ENCODE results near the gene STOM.

STOM gene

DNA sequence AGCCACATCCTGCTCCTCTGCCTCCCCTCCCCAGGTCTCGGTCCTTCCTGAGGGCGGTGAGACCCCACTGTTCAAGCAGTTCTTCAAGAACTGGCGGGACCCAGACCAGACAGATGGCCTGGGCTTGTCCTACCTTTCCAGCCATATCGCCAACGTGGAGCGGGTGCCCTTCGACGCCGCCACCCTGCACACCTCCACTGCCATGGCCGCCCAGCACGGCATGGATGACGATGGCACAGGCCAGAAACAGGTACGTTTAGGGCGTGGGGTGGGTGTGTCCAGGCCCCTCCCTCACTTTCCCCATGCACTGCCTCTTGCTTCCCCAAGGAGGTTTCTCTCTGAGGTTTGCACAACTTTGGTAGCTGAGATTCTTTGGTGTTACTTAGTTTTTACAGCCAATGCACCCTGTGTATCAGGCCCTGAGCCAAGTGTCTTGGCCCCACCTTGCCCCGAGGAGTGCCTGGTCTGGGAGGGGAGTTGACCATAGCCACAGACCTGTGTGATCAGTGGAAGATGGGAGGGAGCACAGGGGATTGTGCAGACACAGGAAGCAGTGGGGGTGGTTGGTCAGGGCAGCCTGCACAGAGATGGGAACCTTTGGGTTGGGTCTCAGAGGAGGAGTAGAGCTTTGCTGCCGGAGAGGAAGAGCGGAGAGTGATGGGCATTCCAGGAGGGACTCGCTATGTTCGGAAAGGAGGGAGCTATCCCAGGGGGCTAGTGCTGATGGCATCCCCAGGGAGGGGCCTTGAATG, 51.2 kb downstream of the STOM start:
- Histone ChIP-seq H3K27ac (ENCODE audit: low read depth, low read length) (no peak overlapping the region), H3K4me3 (ENCODE audit: low read depth, low read length) (no peak overlapping the region), H3K36me3 (ENCODE audit: control insufficient read depth, insufficient read depth, low read length) (peaks cover 10% of the 10 kb centered on the region; the same call in 1 of the 2 replicates)

DNA sequence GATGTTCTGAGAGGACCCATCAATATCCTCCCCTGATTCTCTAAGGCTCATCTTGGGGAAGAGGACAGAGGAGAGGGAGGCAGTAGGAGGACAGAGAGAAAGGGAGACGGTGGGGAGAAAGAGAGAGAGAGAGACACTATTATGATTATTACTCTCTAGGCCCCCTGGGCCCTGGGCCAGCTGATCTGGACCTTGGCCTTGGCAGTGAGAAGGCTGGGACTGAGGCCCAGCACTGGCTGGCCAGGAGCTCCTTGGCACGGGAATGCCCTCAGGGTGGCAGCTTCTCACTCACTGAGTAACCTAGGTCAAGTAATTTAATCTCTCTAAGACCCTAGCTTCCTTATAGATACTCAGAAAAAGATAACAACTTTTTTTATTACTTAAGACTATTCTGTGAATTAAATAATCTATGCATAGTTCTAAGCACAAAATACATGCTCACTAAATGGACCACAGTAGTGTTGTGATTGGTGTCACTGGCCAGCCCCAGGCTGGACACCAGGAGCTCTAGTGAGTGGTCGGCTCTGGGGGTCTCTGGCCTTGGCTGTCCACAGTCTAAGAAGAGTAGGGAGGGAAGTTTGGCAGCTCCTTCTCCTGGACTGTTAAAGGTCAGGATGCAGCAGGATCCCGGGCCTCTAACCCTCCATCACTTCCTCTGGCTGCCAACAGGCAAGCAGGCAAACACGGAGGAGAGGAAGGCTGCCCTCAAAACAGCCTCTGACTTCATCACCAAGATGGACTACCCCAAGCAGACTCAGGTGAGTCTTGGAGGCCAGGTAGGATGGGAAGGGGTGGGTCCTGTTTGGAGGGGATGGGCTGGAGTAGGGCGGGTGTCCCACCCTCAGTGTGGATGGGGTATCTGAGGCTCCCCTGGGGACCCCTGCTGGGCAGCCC, 52.1 kb downstream of the STOM start:
- Histone ChIP-seq H3K9ac (ENCODE audit: low read length) (no peak overlapping the region), H3K9me3 (ENCODE audit: control insufficient read depth, insufficient read depth, low read depth, low read length) (no peaks in the 10 kb centered on the region), H3K4me1 (ENCODE audit: control insufficient read depth, insufficient read depth, low read length) (no peaks in the 10 kb centered on the region), H3K4me3 (ENCODE audit: low read depth, low read length) (no peak overlapping the region), H3K27ac (ENCODE audit: low read depth, low read length) (no peak overlapping the region), H3K27me3 (ENCODE audit: control insufficient read depth, insufficient read depth, low read length) (no peaks in the 10 kb centered on the region), H3K36me3 (ENCODE audit: control insufficient read depth, insufficient read depth, low read length) (peaks cover 16% of the 10 kb centered on the region)

More for the DNA sequence above, 51.2 kb downstream of the STOM start:
- H3K9me3 ChIP-seq (ENCODE audit: control insufficient read depth, insufficient read depth, low read depth, low read length), result no peaks in the 10 kb centered on the region
- H3K27me3 ChIP-seq (ENCODE audit: control insufficient read depth, insufficient read depth, low read length), result no peaks in the 10 kb centered on the region
- no peak overlapping the region for H3K9ac ChIP-seq (ENCODE audit: low read length)
- no peaks in the 10 kb centered on the region for H3K4me1 ChIP-seq (ENCODE audit: control insufficient read depth, insufficient read depth, low read length)

DNA sequence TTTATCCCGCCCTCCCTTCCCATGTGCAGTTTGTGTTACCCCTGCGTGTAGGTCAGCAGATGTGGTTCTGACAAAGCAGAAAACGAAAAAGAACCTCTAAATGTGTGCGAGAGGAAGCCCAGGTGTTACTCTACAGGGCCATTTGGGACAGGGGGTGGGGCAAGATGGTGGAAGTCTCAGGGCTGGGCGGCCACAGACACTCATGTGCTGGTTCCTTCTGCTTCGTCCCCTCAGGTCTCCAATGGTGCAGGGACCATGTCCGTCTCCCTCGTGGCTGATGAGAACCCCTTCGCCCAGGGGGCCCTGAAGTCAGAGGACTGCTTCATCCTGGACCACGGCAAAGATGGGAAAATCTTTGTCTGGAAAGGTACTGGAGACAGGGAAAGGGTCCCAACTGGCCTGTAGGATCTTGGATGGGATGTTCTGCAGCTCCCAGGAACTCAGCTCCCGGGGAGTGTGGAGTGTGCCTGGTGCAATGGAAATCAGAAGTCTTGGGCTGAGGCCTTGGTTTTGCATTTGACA, 53.1 kb downstream of the STOM start:
- Histone ChIP-seq H3K4me3 (ENCODE audit: low read depth, low read length) (no peak overlapping the region), H3K27ac (ENCODE audit: low read depth, low read length) (no peak overlapping the region), H3K36me3 (ENCODE audit: control insufficient read depth, insufficient read depth, low read length) (peaks cover 19% of the 10 kb centered on the region), H3K4me1 (ENCODE audit: control insufficient read depth, insufficient read depth, low read length) (no peaks in the 10 kb centered on the region), H3K9me3 (ENCODE audit: control insufficient read depth, insufficient read depth, low read depth, low read length) (no peaks in the 10 kb centered on the region), H3K9ac (ENCODE audit: low read length) (no peak overlapping the region), H3K27me3 (ENCODE audit: control insufficient read depth, insufficient read depth, low read length) (no peaks in the 10 kb centered on the region)

DNA sequence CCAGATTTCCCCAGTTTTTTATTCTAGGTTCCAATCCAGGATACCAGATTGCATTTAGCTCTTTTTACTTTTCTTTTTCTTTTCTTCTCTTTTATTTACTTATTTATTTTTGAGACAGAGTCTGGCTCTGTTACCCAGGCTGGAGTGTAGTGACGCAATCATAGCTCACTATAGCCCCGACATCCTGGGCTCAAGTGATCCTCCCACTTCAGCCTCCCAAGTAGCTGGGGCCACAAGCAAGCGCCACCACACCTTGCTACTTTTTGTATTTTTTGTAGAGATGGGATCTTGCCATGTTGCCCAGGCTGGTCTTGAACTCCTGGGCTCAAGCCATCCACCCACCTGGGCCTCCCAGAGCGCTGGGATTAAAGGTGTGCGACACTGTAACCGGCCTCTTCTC, 53.7 kb downstream of the STOM start:
- Histone ChIP-seq H3K9ac (ENCODE audit: low read length) (no peak overlapping the region), H3K27me3 (ENCODE audit: control insufficient read depth, insufficient read depth, low read length) (no peaks in the 10 kb centered on the region), H3K4me1 (ENCODE audit: control insufficient read depth, insufficient read depth, low read length) (no peaks in the 10 kb centered on the region), H3K27ac (ENCODE audit: low read depth, low read length) (no peak overlapping the region), H3K4me3 (ENCODE audit: low read depth, low read length) (no peak overlapping the region), H3K36me3 (ENCODE audit: control insufficient read depth, insufficient read depth, low read length) (peaks cover 24% of the 10 kb centered on the region), H3K9me3 (ENCODE audit: control insufficient read depth, insufficient read depth, low read depth, low read length) (no peaks in the 10 kb centered on the region)

DNA sequence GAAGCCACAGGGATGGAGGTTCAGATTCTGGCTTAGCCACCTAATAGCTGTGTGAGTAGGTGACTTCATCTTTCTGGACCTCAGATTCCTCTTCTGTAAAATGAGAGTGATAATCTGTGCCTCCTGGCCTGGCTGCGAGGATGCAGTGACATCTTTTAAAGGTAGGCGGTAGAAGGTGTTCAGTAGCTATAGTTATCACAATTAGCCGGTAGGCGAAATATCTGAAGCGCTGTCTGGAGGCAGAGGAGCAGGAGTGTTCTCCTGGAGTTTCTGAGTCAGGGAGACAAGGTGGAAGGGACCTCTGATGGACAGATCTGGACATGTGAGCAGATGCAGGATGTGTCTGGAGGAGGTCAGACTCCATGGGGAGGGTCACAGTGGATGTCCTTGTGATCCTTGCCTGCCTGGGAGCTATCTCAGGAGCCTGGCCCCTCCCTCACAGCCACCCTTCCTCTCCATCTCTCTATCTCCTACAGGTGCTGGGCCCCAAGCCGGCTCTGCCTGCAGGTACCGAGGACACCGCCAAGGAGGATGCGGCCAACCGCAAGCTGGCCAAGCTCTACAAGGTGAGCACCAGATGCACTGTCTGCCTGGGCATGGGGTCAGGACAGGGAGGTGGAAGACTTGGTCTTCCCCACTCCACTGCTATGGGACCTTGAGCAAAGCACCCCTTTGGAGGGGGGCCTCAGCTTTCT, 56.4 kb downstream of the STOM start:
- H3K9ac ChIP-seq (ENCODE audit: low read length), result no peak overlapping the region
- H3K36me3 ChIP-seq (ENCODE audit: control insufficient read depth, insufficient read depth, low read length), result peaks cover 34% of the 10 kb centered on the region
- H3K4me1 ChIP-seq (ENCODE audit: control insufficient read depth, insufficient read depth, low read length), result no peaks in the 10 kb centered on the region
- H3K27ac ChIP-seq (ENCODE audit: low read depth, low read length), result no peak overlapping the region
- H3K27me3 ChIP-seq (ENCODE audit: control insufficient read depth, insufficient read depth, low read length), result no peaks in the 10 kb centered on the region
- no peak overlapping the region for H3K4me3 ChIP-seq (ENCODE audit: low read depth, low read length)
- no peaks in the 10 kb centered on the region for H3K9me3 ChIP-seq (ENCODE audit: control insufficient read depth, insufficient read depth, low read depth, low read length)

DNA sequence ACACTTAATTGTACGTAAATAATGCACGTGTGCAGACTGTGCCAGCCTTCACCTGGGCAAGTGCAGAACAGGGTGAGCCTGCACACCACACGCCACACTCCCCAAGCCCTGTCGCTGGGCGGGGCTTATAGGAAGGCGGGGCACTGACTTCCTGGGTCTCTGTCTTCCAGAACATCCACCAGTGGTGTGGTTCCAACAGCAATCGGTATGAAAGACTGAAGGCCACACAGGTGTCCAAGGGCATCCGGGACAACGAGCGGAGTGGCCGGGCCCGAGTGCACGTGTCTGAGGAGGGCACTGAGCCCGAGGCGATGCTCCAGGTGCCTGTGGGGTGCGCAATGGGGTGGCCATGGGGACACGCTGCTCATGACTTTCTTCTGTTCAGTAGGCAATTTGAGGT, 57.9 kb downstream of the STOM start:
- Histone ChIP-seq H3K9ac (ENCODE audit: low read length) (no peak overlapping the region), H3K36me3 (ENCODE audit: control insufficient read depth, insufficient read depth, low read length) (peaks cover 32% of the 10 kb centered on the region), H3K4me3 (ENCODE audit: low read depth, low read length) (no peak overlapping the region), H3K9me3 (ENCODE audit: control insufficient read depth, insufficient read depth, low read depth, low read length) (no peaks in the 10 kb centered on the region), H3K27ac (ENCODE audit: low read depth, low read length) (no peak overlapping the region), H3K4me1 (ENCODE audit: control insufficient read depth, insufficient read depth, low read length) (no peaks in the 10 kb centered on the region), H3K27me3 (ENCODE audit: control insufficient read depth, insufficient read depth, low read length) (no peaks in the 10 kb centered on the region)

DNA sequence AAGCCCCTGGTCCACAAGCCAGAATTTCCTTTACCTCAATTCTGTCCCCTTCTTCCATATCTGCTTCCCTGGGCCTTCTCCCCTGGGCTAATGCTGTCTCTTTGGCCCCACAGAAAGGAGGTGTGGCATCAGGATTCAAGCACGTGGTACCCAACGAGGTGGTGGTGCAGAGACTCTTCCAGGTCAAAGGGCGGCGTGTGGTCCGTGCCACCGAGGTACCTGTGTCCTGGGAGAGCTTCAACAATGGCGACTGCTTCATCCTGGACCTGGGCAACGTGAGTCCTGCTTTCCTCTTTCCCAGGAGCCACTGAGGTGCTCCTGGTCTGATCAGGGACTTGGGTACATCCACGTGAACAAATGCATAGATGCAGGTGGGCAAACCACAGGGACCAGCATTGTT, 59.5 kb downstream of the STOM start:
- Histone ChIP-seq H3K27ac (ENCODE audit: low read depth, low read length) (no peak overlapping the region), H3K4me1 (ENCODE audit: control insufficient read depth, insufficient read depth, low read length) (0 out of 2 replicates have a peak, but pooled peaks cover 4% of the 10 kb centered on the region), H3K36me3 (ENCODE audit: control insufficient read depth, insufficient read depth, low read length) (peaks cover 30% of the 10 kb centered on the region), H3K4me3 (ENCODE audit: low read depth, low read length) (no peak overlapping the region), H3K27me3 (ENCODE audit: control insufficient read depth, insufficient read depth, low read length) (no peaks in the 10 kb centered on the region), H3K9me3 (ENCODE audit: control insufficient read depth, insufficient read depth, low read depth, low read length) (no peaks in the 10 kb centered on the region), H3K9ac (ENCODE audit: low read length) (no peak overlapping the region)

DNA sequence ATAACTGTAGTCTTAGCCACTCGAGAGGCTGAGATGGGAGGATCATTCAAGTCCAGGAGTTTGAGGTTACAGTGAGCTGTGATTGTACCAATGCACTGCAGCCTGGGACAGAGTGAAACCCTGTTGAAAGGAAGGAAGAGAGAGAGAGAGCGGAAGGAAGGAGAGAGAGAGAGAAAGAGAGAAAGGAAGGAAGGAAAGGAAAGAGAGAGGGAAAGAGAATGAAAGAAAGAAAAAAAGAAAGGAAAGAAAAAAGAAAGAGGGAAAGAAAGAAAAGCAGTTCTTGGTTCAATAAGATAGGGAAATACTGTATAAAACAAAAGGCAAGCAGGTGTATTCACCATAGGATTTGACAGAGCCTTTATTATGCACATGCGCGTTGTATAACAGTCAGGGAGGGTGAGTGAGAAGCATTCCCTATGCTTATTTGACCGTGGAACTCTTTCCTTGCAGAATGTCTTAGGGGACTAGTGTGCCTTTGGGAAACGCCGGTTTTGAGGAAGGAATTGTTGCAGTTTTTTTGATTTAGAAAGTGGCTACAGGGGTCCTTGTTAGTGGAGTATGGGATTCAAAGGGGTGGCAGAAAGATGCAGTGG, 60.1 kb downstream of the STOM start:
- Histone ChIP-seq H3K36me3 (ENCODE audit: control insufficient read depth, insufficient read depth, low read length) (peaks cover 30% of the 10 kb centered on the region), H3K27me3 (ENCODE audit: control insufficient read depth, insufficient read depth, low read length) (no peaks in the 10 kb centered on the region), H3K9me3 (ENCODE audit: control insufficient read depth, insufficient read depth, low read depth, low read length) (no peaks in the 10 kb centered on the region)

DNA sequence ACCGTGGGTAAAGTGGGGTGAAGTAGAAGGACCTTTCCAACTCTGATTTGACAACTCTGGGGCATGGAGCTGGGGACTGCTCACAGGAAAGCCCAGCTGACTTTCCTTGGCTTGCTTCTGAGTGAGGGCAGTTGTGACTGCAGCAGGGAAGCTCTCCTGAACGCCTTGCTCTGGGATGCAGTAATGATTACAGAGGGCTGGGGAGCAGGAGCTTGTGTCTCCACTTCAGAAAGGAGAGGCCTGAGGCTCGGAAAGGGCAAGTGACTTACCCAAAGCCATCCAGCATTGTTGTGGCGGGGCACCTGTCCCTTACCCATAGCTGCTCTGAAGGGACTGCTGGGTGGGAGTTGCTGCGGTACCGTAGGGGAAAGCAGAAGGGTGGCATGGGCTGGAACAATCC, 60.9 kb downstream of the STOM start:
- Histone ChIP-seq H3K4me3 (ENCODE audit: low read depth, low read length) (no peak overlapping the region), H3K4me1 (ENCODE audit: control insufficient read depth, insufficient read depth, low read length) (0 out of 2 replicates have a peak, but pooled peaks cover 6% of the 10 kb centered on the region), H3K9me3 (ENCODE audit: control insufficient read depth, insufficient read depth, low read depth, low read length) (no peaks in the 10 kb centered on the region), H3K36me3 (ENCODE audit: control insufficient read depth, insufficient read depth, low read length) (peaks cover 30% of the 10 kb centered on the region), H3K27me3 (ENCODE audit: control insufficient read depth, insufficient read depth, low read length) (no peaks in the 10 kb centered on the region), H3K9ac (ENCODE audit: low read length) (no peak overlapping the region), H3K27ac (ENCODE audit: low read depth, low read length) (no peak overlapping the region)

More for the DNA sequence above, 60.1 kb downstream of the STOM start:
- H3K4me1 ChIP-seq (ENCODE audit: control insufficient read depth, insufficient read depth, low read length), result 0 out of 2 replicates have a peak, but pooled peaks cover 6% of the 10 kb centered on the region
- no peak overlapping the region for H3K27ac ChIP-seq (ENCODE audit: low read depth, low read length)
- no peak overlapping the region for H3K4me3 ChIP-seq (ENCODE audit: low read depth, low read length)
- no peak overlapping the region for H3K9ac ChIP-seq (ENCODE audit: low read length)

DNA sequence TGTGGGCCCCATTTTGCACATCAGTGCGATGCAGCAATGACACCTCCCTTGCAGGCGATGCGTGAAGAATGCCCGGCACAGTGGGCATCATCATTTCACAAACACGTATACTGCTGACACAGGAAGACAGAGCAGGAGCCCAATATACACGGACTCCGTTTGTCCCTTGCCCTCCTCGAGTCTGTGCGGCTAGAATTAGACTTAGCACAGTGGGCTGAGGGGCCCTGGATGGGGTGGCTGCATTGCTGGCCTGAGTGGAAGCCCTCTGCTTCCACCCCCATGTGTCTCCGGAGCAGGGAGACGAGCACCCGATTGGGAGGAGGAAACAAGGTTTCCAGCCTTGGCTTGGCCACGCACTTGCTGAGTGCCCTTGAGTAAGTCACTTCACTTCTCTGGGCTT, 61.3 kb downstream of the STOM start:
- peaks cover 30% of the 10 kb centered on the region for H3K36me3 ChIP-seq (ENCODE audit: control insufficient read depth, insufficient read depth, low read length)
- no peak overlapping the region for H3K9ac ChIP-seq (ENCODE audit: low read length)

More for the DNA sequence above, 61.3 kb downstream of the STOM start:
- H3K27ac ChIP-seq (ENCODE audit: low read depth, low read length), result no peak overlapping the region
- no peak overlapping the region for H3K4me3 ChIP-seq (ENCODE audit: low read depth, low read length)
- H3K9me3 ChIP-seq (ENCODE audit: control insufficient read depth, insufficient read depth, low read depth, low read length), result no peaks in the 10 kb centered on the region
- H3K27me3 ChIP-seq (ENCODE audit: control insufficient read depth, insufficient read depth, low read length), result no peaks in the 10 kb centered on the region
- 0 out of 2 replicates have a peak, but pooled peaks cover 6% of the 10 kb centered on the region for H3K4me1 ChIP-seq (ENCODE audit: control insufficient read depth, insufficient read depth, low read length)

Data from HUES6 (cell line).